Measurements from ENCODE around the gene C2CD2.

Gene C2CD2

DNA sequence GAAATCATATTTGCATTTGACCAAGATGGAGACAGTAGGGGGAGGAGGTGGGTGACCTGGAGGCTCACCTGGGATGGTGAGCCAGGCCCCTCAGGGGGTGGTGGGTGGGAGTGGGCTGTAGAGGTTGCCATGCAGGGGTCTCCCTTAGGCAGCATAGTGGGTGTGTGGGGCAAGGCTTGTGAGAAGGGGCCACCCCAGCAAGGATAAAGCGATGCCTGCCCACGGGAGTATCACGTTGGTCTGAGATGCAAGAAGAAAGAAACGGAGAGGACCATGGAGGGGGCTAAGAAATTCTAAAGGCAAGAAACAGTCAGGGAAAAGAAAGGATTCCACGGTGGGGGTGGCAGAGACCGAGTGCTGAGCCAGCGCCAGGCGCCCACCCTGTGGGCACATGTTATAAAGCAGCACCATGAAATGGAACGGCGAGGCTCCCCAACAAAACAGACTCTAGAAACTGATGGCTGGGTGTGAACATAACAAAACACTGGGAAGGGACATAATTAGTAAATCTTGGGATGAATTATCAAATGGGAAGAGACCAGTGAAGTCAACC lies 11.7 kb upstream of the C2CD2 start:
- DNase-seq (ENCODE audit: low spot score), result no peak
- TF ChIP-seq, protein P1, sequence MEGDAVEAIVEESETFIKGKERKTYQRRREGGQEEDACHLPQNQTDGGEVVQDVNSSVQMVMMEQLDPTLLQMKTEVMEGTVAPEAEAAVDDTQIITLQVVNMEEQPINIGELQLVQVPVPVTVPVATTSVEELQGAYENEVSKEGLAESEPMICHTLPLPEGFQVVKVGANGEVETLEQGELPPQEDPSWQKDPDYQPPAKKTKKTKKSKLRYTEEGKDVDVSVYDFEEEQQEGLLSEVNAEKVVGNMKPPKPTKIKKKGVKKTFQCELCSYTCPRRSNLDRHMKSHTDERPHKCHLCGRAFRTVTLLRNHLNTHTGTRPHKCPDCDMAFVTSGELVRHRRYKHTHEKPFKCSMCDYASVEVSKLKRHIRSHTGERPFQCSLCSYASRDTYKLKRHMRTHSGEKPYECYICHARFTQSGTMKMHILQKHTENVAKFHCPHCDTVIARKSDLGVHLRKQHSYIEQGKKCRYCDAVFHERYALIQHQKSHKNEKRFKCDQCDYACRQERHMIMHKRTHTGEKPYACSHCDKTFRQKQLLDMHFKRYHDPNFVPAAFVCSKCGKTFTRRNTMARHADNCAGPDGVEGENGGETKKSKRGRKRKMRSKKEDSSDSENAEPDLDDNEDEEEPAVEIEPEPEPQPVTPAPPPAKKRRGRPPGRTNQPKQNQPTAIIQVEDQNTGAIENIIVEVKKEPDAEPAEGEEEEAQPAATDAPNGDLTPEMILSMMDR (IDR thresholded peaks at IDR 0.05; ENCODE audit: borderline replicate concordance, control extremely low read depth, extremely low read depth, insufficient read depth, missing control alignments), result no peak
- in situ Hi-C loops (cut with MboI; ENCODE audit: low sequenced_read_pairs, unreplicated experiment), result no loop called here

DNA sequence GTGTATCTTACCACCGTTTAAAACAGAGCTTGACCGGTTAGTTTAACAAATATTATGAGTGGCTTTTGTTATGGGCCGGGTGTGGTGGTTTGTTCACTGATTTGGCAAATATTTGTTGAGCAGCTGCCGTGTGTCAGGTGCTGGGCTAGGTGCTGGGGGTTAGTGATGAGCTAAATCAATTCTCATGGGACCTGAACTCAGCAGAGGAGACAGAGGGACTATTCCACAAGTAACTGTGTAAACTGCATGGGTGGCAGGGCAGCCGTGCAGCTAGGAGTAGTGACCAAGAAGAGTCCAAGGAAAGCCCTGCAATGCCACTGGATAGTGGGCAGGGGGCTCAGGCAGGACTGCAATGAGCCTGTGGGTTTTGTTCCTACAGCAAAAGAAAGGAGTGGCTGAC lies 11.2 kb upstream of the C2CD2 start:
- in situ Hi-C loops (cut with MboI; ENCODE audit: low sequenced_read_pairs, unreplicated experiment), result no loop called here
- TF ChIP-seq, protein P1 (IDR thresholded peaks at IDR 0.05; ENCODE audit: borderline replicate concordance, control extremely low read depth, extremely low read depth, insufficient read depth, missing control alignments), result no peak
- no peak for DNase-seq (ENCODE audit: low spot score)

DNA sequence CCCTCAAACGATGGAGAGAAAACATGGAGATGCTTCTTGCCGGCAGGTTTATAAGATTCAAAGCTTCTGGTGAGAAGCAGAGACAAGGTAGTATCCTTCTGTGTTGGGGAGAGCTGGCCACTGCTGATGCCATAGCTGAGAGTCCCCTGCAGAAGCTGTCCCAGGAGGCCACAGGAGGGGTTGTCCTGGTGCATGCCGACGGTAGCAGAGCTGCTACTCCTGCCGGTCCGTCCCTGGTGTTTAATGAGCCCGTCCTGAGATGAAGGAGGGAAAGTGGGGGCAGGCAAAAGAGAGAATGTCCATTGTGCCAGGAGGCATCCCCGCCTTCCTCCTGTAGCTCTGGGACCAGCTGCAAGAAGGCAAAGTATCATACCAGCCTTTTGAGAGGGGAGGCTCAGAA lies 10.4 kb upstream of the C2CD2 start:
- in situ Hi-C loops (cut with MboI; ENCODE audit: low sequenced_read_pairs, unreplicated experiment), result no loop called here
- TF ChIP-seq, protein P1 (IDR thresholded peaks at IDR 0.05; ENCODE audit: borderline replicate concordance, control extremely low read depth, extremely low read depth, insufficient read depth, missing control alignments), result no peak

DNA sequence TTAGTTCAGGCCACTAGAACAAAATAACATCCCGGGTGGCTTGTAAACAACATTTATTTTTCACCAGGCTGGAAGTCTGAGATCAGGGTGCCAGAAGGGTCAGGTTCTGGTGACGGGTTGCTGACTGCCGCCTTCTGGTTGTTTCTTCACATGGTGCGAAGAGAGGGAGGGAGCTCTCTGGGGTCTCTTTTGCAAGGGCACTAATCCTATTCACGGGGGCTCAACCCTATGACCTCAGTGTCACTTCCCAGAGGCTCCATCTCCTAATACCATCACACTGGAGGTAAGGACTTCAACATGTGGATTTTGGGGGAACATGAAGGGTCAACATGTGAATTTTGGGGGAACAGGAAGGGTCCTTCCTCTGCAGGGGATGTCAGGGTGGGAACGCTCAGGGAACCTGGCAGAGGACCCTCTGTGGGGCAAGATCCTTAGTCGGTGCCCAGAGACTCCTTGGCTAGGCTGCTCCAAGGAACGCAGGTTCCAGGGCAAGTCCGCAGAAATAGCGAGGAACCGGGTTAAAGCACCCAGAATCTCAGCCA lies 8.7 kb upstream of the C2CD2 start:
- TF ChIP-seq, protein P1 (IDR thresholded peaks at IDR 0.05; ENCODE audit: borderline replicate concordance, control extremely low read depth, extremely low read depth, insufficient read depth, missing control alignments), result no peak
- in situ Hi-C loops (cut with MboI; ENCODE audit: low sequenced_read_pairs, unreplicated experiment), result no loop called here
- DNase-seq (ENCODE audit: low spot score), result no peak

More for the DNA sequence above, 10.4 kb upstream of the C2CD2 start:
- no peak for DNase-seq (ENCODE audit: low spot score)

DNA sequence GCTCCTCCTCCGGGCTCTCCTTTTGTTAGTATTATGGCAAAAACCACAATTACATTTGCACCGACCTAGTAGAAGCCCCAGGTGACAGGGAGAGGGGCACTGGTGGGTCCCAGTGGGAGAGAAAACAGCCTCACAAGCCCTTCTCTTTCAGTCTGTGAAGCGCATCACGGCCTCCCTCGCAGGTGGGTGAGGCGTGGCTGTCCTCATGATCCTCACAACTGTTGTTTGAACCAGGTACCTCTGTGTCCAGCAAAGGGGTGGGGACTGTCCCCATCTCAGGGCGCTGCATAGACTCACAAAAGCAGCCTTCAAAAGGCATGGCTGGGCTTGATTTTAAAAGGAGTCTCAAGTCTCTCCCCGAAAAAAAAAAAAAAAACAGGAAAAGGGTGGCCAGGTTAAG lies 7.9 kb upstream of the C2CD2 start:
- in situ Hi-C loops (cut with MboI; ENCODE audit: low sequenced_read_pairs, unreplicated experiment), result no loop called here
- TF ChIP-seq, protein P1 (IDR thresholded peaks at IDR 0.05; ENCODE audit: borderline replicate concordance, control extremely low read depth, extremely low read depth, insufficient read depth, missing control alignments), result no peak
- peak; percentile 33 for DNase-seq (ENCODE audit: low spot score)

DNA sequence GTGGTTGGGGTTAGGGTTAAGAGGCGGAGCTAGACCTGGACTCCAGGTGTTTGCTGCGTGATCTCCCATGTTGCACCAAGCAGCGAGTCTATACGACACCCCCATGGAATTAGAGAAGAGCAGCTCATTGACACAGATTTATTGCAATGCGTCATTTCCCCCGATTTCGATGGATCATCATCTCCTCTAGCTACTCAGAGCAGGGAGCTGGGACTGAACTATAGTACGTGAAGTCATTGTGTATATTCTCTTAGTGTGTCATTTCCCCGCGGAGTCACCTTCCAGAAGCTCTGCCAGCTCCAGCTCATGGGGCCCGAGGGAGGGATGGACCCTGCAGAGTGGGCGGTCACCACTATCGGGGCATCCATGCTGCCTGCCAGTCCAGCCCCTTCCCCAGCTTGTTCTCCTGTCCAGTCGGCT lies 7.5 kb upstream of the C2CD2 start:
- in situ Hi-C loops (cut with MboI; ENCODE audit: low sequenced_read_pairs, unreplicated experiment), result no loop called here
- TF ChIP-seq, protein P1 (IDR thresholded peaks at IDR 0.05; ENCODE audit: borderline replicate concordance, control extremely low read depth, extremely low read depth, insufficient read depth, missing control alignments), result no peak
- peak; percentile 11 for DNase-seq (ENCODE audit: low spot score)
